A204.1 (cell line): ENCODE data around the gene BTBD10.

Experiments
- FAIRE-seq: peaks from 2 replicates; lab custom pipeline; 2012; peaks lifted over from hg19 to GRCh38; lab: Jason Lieb, UNC

Gene BTBD10

GRCh38 chr11:13462901-13463778 lies at the start of gene BTBD10:
Gene BTBD10 (minus strand): TSS chr11:13463222. CDS start chr11:13445124, 18,098 bp downstream.
- no peak for FAIRE-seq

GRCh38 chr11:13503393-13503792 lies 40.4 kb upstream of the BTBD10 start:
- no peak for FAIRE-seq

GRCh38 chr11:13502492-13502891 lies 39.5 kb upstream of the BTBD10 start:
- no peak for FAIRE-seq

GRCh38 chr11:13495929-13496328 lies 32.9 kb upstream of the BTBD10 start, which contains the start of gene PTH:
Gene PTH (minus strand): TSS chr11:13495997. CDS start chr11:13492855, 3,142 bp downstream.
- FAIRE-seq: no peak

- FAIRE-seq: no peak
Observed at GRCh38 chr11:13494051-13494450, 31.0 kb upstream of the BTBD10 start.

GRCh38 chr11:13487661-13488030 lies 24.6 kb upstream of the BTBD10 start:
- no peak for FAIRE-seq

- FAIRE-seq: no peak
Observed at GRCh38 chr11:13486926-13487660, 24.1 kb upstream of the BTBD10 start.

GRCh38 chr11:13480198-13480597 lies 17.2 kb upstream of the BTBD10 start:
- FAIRE-seq: no peak

GRCh38 chr11:13479688-13480087 lies 16.7 kb upstream of the BTBD10 start:
- no peak for FAIRE-seq

- FAIRE-seq: no peak
Observed at GRCh38 chr11:13475091-13475490, 12.1 kb upstream of the BTBD10 start.

GRCh38 chr11:13473013-13473722 lies 10.1 kb upstream of the BTBD10 start:
- no peak for FAIRE-seq

GRCh38 chr11:13468750-13469149 lies 5.7 kb upstream of the BTBD10 start:
- no peak for FAIRE-seq

- FAIRE-seq: peak; percentile 55
Observed at GRCh38 chr11:13465909-13466371, 2.9 kb upstream of the BTBD10 start.

- no peak for FAIRE-seq
Observed at GRCh38 chr11:13463779-13464290, 813 bp upstream of the BTBD10 start.

GRCh38 chr11:13462311-13462900 lies 616 bp downstream of the BTBD10 start:
- FAIRE-seq: no peak

- FAIRE-seq: no peak
Observed at GRCh38 chr11:13461291-13461690, 1.7 kb downstream of the BTBD10 start.

GRCh38 chr11:13450832-13451397 lies 12.1 kb downstream of the BTBD10 start:
- FAIRE-seq: no peak

- FAIRE-seq: no peak
Observed at GRCh38 chr11:13449522-13449921, 13.5 kb downstream of the BTBD10 start.

- FAIRE-seq: no peak
Observed at GRCh38 chr11:13448876-13449275, 14.1 kb downstream of the BTBD10 start.

- peak; percentile 61 for FAIRE-seq
Observed at GRCh38 chr11:13446444-13446843, 16.6 kb downstream of the BTBD10 start.

- FAIRE-seq: peak; percentile 39
Observed at GRCh38 chr11:13445588-13445987, 17.4 kb downstream of the BTBD10 start.
